GM23248 (cell line): ENCODE data around the gene UBE2G1.

Experiments used
- EZH2 ChIP-seq: fragments of 200-600 bp; sonication (generic); IDR thresholded peaks from 2 replicates; pipeline ENCODE4 v1.6.1; 2018; ENCODE audit warnings: antibody characterized with exemption, mild to moderate bottlenecking; ENCODE audit not compliant: insufficient read depth, poor library complexity, severe bottlenecking
- EZH2phosphoT487 ChIP-seq: fragments of 200-600 bp; sonication (generic); IDR thresholded peaks from 2 replicates; pipeline ENCODE4 v1.6.1; 2018; ENCODE audit warnings: antibody characterized with exemption, moderate library complexity, mild to moderate bottlenecking, low read depth; ENCODE audit not compliant: insufficient read depth

- TF ChIP-seq EZH2 (no peak), EZH2phosphoT487 (no peak)
Observed at GRCh38 chr17:4248504-4249277, 117.8 kb downstream of the UBE2G1 start.
